Measurements from ENCODE around the gene G3BP1.

DNA sequence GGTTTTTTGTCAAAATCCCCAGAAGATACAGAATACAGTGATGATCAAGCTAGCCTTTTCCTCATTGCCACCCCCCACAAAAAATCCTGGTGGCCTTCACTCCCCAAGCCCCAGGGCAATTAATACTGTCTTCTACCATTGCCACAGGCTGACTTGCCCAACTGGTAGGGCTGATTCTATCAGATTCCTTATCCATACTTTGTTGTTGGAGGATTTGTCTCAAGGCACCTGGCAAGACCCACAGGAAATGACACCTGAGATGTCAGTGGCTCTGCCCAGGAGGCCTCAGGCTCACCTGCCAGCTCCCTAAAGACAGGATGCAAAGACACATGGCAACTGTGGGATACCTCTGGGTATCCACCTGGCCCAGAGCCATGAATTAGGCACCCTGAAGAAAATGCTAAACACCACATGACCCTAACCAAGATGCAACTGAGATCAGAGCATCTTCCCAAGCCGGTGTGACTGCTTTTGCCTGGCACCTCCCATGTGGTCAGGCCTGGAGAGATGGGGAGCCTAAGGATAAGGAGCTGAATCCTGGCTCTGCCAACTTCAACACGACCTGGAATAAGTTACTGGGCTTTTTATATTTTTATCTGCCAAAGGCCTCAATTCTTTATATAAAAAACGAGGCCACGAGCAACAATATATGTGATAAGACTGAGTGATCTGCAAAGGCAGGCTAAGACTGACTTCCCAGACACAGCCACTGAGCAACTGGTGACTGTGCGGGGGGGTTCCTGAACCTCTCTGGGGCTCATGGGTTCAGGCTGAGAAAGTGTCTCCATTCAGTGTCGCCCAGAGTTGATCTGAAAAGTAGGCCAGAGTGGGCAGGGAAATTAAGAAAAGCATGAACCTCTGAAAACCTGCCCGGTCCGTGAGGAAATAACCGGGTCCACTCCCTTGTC is 14.3 kb upstream of the G3BP1 start:
- TF ChIP-seq, protein P1, sequence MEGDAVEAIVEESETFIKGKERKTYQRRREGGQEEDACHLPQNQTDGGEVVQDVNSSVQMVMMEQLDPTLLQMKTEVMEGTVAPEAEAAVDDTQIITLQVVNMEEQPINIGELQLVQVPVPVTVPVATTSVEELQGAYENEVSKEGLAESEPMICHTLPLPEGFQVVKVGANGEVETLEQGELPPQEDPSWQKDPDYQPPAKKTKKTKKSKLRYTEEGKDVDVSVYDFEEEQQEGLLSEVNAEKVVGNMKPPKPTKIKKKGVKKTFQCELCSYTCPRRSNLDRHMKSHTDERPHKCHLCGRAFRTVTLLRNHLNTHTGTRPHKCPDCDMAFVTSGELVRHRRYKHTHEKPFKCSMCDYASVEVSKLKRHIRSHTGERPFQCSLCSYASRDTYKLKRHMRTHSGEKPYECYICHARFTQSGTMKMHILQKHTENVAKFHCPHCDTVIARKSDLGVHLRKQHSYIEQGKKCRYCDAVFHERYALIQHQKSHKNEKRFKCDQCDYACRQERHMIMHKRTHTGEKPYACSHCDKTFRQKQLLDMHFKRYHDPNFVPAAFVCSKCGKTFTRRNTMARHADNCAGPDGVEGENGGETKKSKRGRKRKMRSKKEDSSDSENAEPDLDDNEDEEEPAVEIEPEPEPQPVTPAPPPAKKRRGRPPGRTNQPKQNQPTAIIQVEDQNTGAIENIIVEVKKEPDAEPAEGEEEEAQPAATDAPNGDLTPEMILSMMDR (IDR thresholded peaks at IDR 0.05) = no peak
- TF ChIP-seq EP300 (IDR thresholded peaks at IDR 0.05) (no peak), POLR2A (IDR thresholded peaks at IDR 0.05) (no peak), POLR2AphosphoS5 (IDR thresholded peaks at IDR 0.05) (no peak)

All from gastroesophageal sphincter (tissue), 3 donors.